Measurements from ENCODE around the gene UGT1A7.

UGT1A7 gene

DNA sequence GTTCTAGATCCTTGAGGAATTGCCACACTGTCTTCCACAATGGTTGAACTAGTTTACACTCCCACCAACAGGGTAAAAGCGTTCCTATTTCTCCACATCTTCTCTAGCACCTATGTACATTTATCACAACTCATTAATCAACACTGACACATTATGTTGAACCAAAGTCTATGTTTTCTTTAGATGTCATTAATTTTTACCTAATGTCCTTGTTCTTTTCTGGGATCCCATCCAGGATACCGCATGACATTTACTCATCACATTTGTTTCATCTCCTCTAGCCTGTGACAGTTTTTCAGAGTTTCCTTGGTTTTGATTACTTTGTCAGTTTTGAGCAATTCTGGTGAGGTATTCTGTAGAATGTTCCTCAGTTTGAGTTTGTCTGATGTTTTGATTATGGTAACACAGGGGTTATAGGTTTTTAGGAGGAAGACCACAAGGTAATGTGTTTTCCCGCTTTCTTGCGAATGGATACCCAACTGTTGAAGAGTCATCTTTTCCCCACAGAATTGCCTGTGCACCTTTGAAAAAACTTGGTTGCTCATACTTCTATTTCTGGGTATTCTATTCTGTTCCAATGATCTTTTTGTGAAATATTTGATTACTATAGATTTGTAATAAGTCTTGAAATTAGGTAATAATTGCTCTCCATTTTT lies 13.0 kb upstream of the UGT1A7 start:
- no peak for DNase-seq (ENCODE audit: low read depth in 1 of 2, low spot score in 1 of 2)
- TF ChIP-seq JUND (IDR thresholded peaks at IDR 0.05; ENCODE audit: low read depth) = no peak
- in situ Hi-C loops (cut with HindIII; ENCODE audit: low pct_unique_long_range_greater_than_20kb, low sequenced_read_pairs) = no loop called here

GRCh38 chr2:233671290-233672161 lies 10.2 kb upstream of the UGT1A7 start, which contains the start of gene UGT1A9:
Gene UGT1A9 (plus strand): TSS chr2:233671898. CDS start chr2:233671935, 37 bp downstream.
- in situ Hi-C loops (cut with HindIII; ENCODE audit: low pct_unique_long_range_greater_than_20kb, low sequenced_read_pairs) = no loop called here
- TF ChIP-seq JUND (IDR thresholded peaks at IDR 0.05; ENCODE audit: low read depth) = no peak

GRCh38 chr2:233672886-233673285 lies 8.8 kb upstream of the UGT1A7 start:
- in situ Hi-C loops (cut with HindIII; ENCODE audit: low pct_unique_long_range_greater_than_20kb, low sequenced_read_pairs) = no loop called here
- TF ChIP-seq JUND (IDR thresholded peaks at IDR 0.05; ENCODE audit: low read depth) = no peak
- DNase-seq (ENCODE audit: low read depth in 1 of 2, low spot score in 1 of 2) = no peak

More at GRCh38 chr2:233671290-233672161, 10.2 kb upstream of the UGT1A7 start, which contains the start of gene UGT1A9:
- no peak for DNase-seq (ENCODE audit: low read depth in 1 of 2, low spot score in 1 of 2)

DNA sequence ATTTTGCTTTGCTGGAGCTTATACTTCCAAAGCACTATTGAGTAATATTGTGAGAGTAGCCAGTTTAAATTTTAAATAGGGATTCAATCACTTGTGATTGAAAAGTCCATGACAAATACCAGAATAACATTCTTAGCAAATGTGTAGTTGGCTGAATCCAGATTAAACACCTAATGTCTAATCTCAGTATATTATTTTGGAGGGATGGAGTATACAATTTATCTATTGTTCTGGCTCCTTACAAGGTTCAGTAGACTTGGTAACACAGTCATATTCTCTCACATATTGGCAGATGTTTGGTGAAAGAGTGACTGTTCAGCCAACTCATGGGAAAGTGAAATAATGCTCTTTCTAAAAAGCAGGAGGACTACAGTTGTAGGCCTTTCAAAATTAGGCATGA lies 7.8 kb upstream of the UGT1A7 start:
- in situ Hi-C loops (cut with HindIII; ENCODE audit: low pct_unique_long_range_greater_than_20kb, low sequenced_read_pairs) = no loop called here
- no peak for DNase-seq (ENCODE audit: low read depth in 1 of 2, low spot score in 1 of 2)
- TF ChIP-seq JUND (IDR thresholded peaks at IDR 0.05; ENCODE audit: low read depth) = no peak

GRCh38 chr2:233674314-233674713 lies 7.4 kb upstream of the UGT1A7 start:
- in situ Hi-C loops (cut with HindIII; ENCODE audit: low pct_unique_long_range_greater_than_20kb, low sequenced_read_pairs) = no loop called here
- DNase-seq (ENCODE audit: low read depth in 1 of 2, low spot score in 1 of 2) = no peak
- no peak for TF ChIP-seq JUND (IDR thresholded peaks at IDR 0.05; ENCODE audit: low read depth)

DNA sequence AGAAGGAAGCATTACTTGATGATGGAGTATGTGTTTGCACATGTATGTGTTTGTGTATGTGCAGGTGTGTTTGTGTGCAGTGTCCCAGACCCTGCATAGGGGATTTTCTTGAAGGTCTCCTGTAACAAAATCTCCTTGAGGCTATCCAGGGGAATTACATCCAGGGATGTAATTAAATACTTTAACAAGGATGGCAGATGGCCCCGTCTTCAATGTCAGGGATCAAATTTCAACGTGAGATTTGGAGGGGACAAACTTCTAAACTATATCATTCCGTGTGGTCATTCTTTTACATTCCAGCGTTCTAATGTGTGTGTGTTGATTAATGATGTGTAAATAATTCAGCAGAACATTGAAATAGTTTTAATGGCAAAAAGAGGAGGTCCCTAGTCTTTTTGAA lies 6.7 kb upstream of the UGT1A7 start:
- no peak for DNase-seq (ENCODE audit: low read depth in 1 of 2, low spot score in 1 of 2)
- TF ChIP-seq JUND (IDR thresholded peaks at IDR 0.05; ENCODE audit: low read depth) = no peak
- in situ Hi-C loops (cut with HindIII; ENCODE audit: low pct_unique_long_range_greater_than_20kb, low sequenced_read_pairs) = no loop called here

GRCh38 chr2:233676046-233676445 lies 5.7 kb upstream of the UGT1A7 start:
- no peak for TF ChIP-seq JUND (IDR thresholded peaks at IDR 0.05; ENCODE audit: low read depth)
- in situ Hi-C loops (cut with HindIII; ENCODE audit: low pct_unique_long_range_greater_than_20kb, low sequenced_read_pairs) = no loop called here
- DNase-seq (ENCODE audit: low read depth in 1 of 2, low spot score in 1 of 2) = no peak

DNA sequence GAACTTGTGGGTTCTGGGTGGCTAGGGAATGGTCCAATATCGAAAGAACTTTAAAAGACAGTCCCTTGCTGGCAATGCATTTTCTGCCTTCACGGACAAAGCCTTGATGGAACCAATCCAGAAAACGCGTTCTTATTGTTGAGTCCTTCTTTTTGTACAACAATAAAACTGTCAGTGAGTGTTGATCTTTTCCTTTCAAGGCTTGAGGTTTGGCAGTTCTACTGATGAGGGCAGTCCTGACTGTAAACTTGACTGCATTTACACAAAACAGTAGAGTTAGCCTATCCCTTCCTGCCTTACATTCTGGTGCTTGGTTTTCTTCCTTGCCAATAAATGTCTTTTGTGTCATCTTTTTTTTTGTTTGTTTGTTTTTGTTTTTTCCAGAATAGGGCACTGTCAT lies 2.5 kb upstream of the UGT1A7 start:
- DNase-seq (ENCODE audit: low read depth in 1 of 2, low spot score in 1 of 2) = no peak
- in situ Hi-C loops (cut with HindIII; ENCODE audit: low pct_unique_long_range_greater_than_20kb, low sequenced_read_pairs) = no loop called here
- no peak for TF ChIP-seq JUND (IDR thresholded peaks at IDR 0.05; ENCODE audit: low read depth)

GRCh38 chr2:233680361-233681045 lies 1.2 kb upstream of the UGT1A7 start:
- TF ChIP-seq JUND (IDR thresholded peaks at IDR 0.05; ENCODE audit: low read depth) = no peak
- in situ Hi-C loops (cut with HindIII; ENCODE audit: low pct_unique_long_range_greater_than_20kb, low sequenced_read_pairs) = no loop called here
- DNase-seq (ENCODE audit: low read depth in 1 of 2, low spot score in 1 of 2) = no peak

DNA sequence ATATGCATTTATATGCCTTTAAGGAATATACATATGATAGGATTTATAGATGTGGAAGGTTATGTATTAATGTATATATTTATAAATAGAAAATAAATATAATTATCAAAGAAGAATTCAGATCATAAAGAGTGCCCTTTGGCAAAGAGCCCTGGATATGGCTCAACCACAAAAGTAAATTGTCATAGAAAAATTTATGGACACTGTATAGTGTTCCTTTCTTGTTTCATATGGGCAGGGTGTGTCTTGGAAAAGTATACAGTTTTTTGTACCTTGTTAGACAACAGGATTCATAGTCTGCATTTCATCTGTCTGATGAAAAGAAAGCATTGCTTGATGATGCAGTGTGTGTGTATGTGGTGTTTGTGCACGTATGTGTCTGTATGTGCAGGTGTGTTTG lies 2.9 kb downstream of the UGT1A7 start:
- TF ChIP-seq JUND (IDR thresholded peaks at IDR 0.05; ENCODE audit: low read depth) = no peak
- in situ Hi-C loops (cut with HindIII; ENCODE audit: low pct_unique_long_range_greater_than_20kb, low sequenced_read_pairs) = no loop called here
- no peak for DNase-seq (ENCODE audit: low read depth in 1 of 2, low spot score in 1 of 2)

GRCh38 chr2:233686928-233687327 lies 5.2 kb downstream of the UGT1A7 start:
- in situ Hi-C loops (cut with HindIII; ENCODE audit: low pct_unique_long_range_greater_than_20kb, low sequenced_read_pairs) = no loop called here
- no peak for DNase-seq (ENCODE audit: low read depth in 1 of 2, low spot score in 1 of 2)
- no peak for TF ChIP-seq JUND (IDR thresholded peaks at IDR 0.05; ENCODE audit: low read depth)

- in situ Hi-C loops (cut with HindIII; ENCODE audit: low pct_unique_long_range_greater_than_20kb, low sequenced_read_pairs) = no loop called here
- no peak for TF ChIP-seq JUND (IDR thresholded peaks at IDR 0.05; ENCODE audit: low read depth)
- no peak for DNase-seq (ENCODE audit: low read depth in 1 of 2, low spot score in 1 of 2)
Observed at GRCh38 chr2:233688341-233688740, 6.6 kb downstream of the UGT1A7 start.

DNA sequence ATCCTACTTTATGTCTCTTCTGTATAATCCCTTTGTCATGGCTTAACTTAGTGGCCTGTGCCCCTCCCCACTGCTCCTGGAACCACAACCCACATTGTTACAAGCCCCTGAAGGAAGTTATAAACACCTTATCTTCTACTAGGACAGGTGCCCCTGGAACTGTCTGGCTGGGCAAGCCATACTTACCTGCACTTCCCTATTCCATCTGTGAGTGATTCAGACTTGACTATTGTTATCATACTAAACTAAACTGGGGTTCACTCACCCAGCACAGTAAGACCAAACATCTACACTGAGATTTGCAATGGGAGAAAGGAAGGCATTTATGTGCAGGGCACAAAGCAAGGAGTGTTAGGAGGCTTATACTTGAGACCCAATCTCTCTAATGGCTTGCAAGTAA lies 7.3 kb downstream of the UGT1A7 start:
- DNase-seq (ENCODE audit: low read depth in 1 of 2, low spot score in 1 of 2) = no peak
- in situ Hi-C loops (cut with HindIII; ENCODE audit: low pct_unique_long_range_greater_than_20kb, low sequenced_read_pairs) = no loop called here
- no peak for TF ChIP-seq JUND (IDR thresholded peaks at IDR 0.05; ENCODE audit: low read depth)
